Breast epithelium (tissue), 3 donors: ENCODE measurements around the gene PIN1.

Experiments used
- CTCF ChIP-seq, 3 donors: fragments of 450-650 bp; IDR thresholded peaks; one replicate each; pipeline ENCODE4 v1.5.1; 2016 to 2017; ENCODE audit warnings: antibody characterized with exemption in 3 of 3, mild to moderate bottlenecking in 3 of 3, moderate library complexity in 3 of 3
- POLR2A ChIP-seq: fragments of 450-650 bp; IDR thresholded peaks from one replicate; pipeline ENCODE4 v1.6.1; 2016; ENCODE audit warnings: antibody characterized with exemption, mild to moderate bottlenecking, moderate library complexity

- TF ChIP-seq POLR2A (no peak), CTCF (IDR thresholded peaks at IDR 0.05) (no peak)
Measured at GRCh38 chr19:9791552-9792205, 43.4 kb upstream of the PIN1 start.
